ENCODE results near the gene TTLL6.
"Not testable (repeated sequence)": the region's sequence is repeated elsewhere in the genome, so short reads cannot be mapped to it uniquely, and the experiment has no call there.

Gene TTLL6

GRCh38 chr17:48724251-48725003 is 92.6 kb downstream of the TTLL6 start:
- DNase-seq (ENCODE audit: low read depth in 3 of 3, low spot score in 1 of 3): peak; percentile 21 to 67 (median 27)

GRCh38 chr17:48723423-48724250 is 93.4 kb downstream of the TTLL6 start:
- no peak for DNase-seq (ENCODE audit: low read depth in 3 of 3, low spot score in 1 of 3)

GRCh38 chr17:48722915-48723422 is 94.1 kb downstream of the TTLL6 start, which contains the start of gene PRAC2:
PRAC2 (plus strand) TSS chr17:48723185; CDS start chr17:48724411, 1,226 bp downstream.
- no peak for DNase-seq (ENCODE audit: low read depth in 3 of 3, low spot score in 1 of 3)

- no peak for DNase-seq (ENCODE audit: low read depth in 3 of 3, low spot score in 1 of 3)
Observed at GRCh38 chr17:48722201-48722907, 94.7 kb downstream of the TTLL6 start, which contains the start of gene PRAC1. PRAC1 (minus strand) TSS chr17:48722518; CDS start chr17:48722392, 126 bp downstream.

GRCh38 chr17:48721009-48721402 is 96.0 kb downstream of the TTLL6 start:
- no peak for DNase-seq (ENCODE audit: low read depth in 3 of 3, low spot score in 1 of 3)

- no peak for DNase-seq (ENCODE audit: low read depth in 3 of 3, low spot score in 1 of 3)
Observed at GRCh38 chr17:48720266-48721008, 96.6 kb downstream of the TTLL6 start.

GRCh38 chr17:48719642-48720265 is 97.3 kb downstream of the TTLL6 start:
- no peak for DNase-seq (ENCODE audit: low read depth in 3 of 3, low spot score in 1 of 3)

- no peak for DNase-seq (ENCODE audit: low read depth in 3 of 3, low spot score in 1 of 3)
Observed at GRCh38 chr17:48718761-48719641, 98.0 kb downstream of the TTLL6 start.

- DNase-seq (ENCODE audit: low read depth in 3 of 3, low spot score in 1 of 3): no peak
Observed at GRCh38 chr17:48718227-48718760, 98.7 kb downstream of the TTLL6 start.

GRCh38 chr17:48717367-48718226 is 99.4 kb downstream of the TTLL6 start:
- no peak for DNase-seq (ENCODE audit: low read depth in 3 of 3, low spot score in 1 of 3)

- DNase-seq (ENCODE audit: low read depth in 3 of 3, low spot score in 1 of 3): not testable (repeated sequence)
Observed at GRCh38 chr17:48716549-48716948, 100.5 kb downstream of the TTLL6 start.

- DNase-seq (ENCODE audit: low read depth in 3 of 3, low spot score in 1 of 3): no peak
Observed at GRCh38 chr17:48715496-48716399, 101.3 kb downstream of the TTLL6 start.

All from stimulated activated CD4-positive, alpha-beta T cell treated with anti-CD3 and anti-CD28 coated beads, TNF-alpha, amount 100 ng/mL, for 1 hour (primary cell).